ENCODE results near the gene FRAS1.

GRCh38 chr4:78578674-78579425, 521.7 kb downstream of the FRAS1 start:
- TF ChIP-seq POLR2A (IDR thresholded peaks at IDR 0.05) (no peak), EP300 (IDR thresholded peaks at IDR 0.05) (no peak)

All from ovary (tissue), 1 donor.